22Rv1 (cell line): ENCODE data around the gene B4GALT6.

Source experiments
- H3K27ac ChIP-seq: fragments of 450-650 bp; 2 replicates; pipeline ENCODE4 v1.5.1; 2017
- ZFX ChIP-seq: fragments of 450-650 bp; IDR thresholded peaks from 2 replicates; pipeline ENCODE4 v1.6.1; 2017; ENCODE audit warnings: antibody characterized with exemption, borderline replicate concordance
- TF ChIP-seq, protein P1 (sequence below): fragments of 450-650 bp; IDR thresholded peaks from 2 replicates; pipeline ENCODE4 v1.5.1; 2017; ENCODE audit warnings: mild to moderate bottlenecking

Gene B4GALT6

DNA sequence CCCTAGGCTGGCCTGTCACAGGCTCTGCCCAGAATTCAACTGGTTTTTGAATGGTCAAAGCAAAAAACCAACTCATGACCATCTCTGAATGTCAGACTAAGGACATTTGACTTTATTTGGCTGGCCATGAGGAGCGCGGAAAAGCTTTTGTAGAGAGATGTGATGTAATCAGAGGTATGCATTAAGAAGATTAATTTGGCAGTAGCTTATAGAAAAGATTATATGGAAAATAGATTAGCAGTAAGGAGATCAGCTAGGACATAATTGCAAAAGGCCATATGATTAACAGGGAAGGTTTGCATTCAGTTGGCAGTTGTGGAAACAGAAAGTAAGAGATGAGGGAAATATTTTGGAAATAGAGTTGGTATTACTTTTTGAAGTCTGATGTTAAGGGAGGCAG lies 105.0 kb downstream of the B4GALT6 start:
- TF ChIP-seq ZFX: no peak
- TF ChIP-seq, protein P1, sequence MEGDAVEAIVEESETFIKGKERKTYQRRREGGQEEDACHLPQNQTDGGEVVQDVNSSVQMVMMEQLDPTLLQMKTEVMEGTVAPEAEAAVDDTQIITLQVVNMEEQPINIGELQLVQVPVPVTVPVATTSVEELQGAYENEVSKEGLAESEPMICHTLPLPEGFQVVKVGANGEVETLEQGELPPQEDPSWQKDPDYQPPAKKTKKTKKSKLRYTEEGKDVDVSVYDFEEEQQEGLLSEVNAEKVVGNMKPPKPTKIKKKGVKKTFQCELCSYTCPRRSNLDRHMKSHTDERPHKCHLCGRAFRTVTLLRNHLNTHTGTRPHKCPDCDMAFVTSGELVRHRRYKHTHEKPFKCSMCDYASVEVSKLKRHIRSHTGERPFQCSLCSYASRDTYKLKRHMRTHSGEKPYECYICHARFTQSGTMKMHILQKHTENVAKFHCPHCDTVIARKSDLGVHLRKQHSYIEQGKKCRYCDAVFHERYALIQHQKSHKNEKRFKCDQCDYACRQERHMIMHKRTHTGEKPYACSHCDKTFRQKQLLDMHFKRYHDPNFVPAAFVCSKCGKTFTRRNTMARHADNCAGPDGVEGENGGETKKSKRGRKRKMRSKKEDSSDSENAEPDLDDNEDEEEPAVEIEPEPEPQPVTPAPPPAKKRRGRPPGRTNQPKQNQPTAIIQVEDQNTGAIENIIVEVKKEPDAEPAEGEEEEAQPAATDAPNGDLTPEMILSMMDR: no peak

DNA sequence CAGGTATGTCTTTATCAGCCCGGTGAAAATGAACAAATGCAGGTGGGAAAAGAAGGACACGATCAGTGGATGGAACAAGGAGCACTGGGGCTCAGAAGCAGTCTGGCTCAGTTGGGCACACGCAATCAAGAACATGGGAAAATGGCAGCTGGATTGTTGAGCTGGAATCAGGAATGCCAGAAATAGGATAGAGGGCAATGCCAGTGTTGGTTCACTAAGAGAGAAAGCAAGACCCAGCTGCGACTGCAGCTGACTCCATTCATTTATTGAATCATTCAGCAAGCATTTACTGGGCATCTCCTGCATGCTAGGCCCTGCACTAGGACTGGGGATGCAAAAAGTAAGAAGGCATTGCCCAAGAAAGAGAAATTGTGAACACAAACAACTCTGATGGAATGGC lies 106.3 kb downstream of the B4GALT6 start:
- TF ChIP-seq, protein P1: no peak
- TF ChIP-seq ZFX: no peak

More for the DNA sequence above, 105.0 kb downstream of the B4GALT6 start:
- H3K27ac ChIP-seq: no peak overlapping the region

DNA sequence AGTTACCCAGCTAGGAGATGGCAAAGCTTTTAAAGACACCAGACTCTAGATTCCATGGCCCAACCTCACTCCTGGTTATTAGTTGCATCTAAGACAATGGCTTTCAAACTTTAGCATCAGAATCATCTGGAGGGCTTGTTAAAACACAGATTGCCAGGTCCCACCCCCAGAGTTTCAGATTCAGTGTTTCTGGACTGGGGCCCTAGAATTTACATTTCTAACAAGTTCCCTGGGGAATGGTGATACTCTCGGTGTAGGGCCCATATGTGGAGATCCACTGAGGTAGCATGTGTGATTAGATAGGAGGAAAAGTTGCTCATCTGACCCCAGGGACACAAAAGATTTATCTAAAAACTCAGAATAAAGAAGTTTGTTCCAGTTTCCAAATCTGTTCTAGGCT lies 107.2 kb downstream of the B4GALT6 start:
- no peak for TF ChIP-seq ZFX
- TF ChIP-seq, protein P1: no peak
- no peak overlapping the region for H3K27ac ChIP-seq

More for the DNA sequence above, 106.3 kb downstream of the B4GALT6 start:
- H3K27ac ChIP-seq: no peak overlapping the region

DNA sequence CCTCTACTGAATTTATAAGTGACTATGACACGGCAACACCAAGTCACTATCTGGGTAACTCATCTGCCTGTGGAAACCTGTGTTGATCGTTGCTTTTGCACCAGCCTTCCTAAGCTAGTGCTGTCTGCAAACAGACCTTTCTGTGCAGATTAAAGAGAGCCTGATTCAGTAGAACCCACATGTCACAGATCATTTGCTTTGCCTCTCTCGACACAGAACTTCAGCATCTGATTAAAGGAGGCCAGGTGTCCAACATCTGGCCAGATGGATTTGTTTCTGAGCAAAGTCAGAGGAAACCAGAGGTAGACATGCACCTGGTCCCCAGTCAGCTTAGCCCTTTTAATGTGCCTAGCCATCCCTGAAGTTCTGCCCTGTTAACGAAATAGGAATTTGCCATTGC lies 107.7 kb downstream of the B4GALT6 start:
- H3K27ac ChIP-seq: no peak overlapping the region
- TF ChIP-seq ZFX: no peak
- TF ChIP-seq, protein P1: no peak

DNA sequence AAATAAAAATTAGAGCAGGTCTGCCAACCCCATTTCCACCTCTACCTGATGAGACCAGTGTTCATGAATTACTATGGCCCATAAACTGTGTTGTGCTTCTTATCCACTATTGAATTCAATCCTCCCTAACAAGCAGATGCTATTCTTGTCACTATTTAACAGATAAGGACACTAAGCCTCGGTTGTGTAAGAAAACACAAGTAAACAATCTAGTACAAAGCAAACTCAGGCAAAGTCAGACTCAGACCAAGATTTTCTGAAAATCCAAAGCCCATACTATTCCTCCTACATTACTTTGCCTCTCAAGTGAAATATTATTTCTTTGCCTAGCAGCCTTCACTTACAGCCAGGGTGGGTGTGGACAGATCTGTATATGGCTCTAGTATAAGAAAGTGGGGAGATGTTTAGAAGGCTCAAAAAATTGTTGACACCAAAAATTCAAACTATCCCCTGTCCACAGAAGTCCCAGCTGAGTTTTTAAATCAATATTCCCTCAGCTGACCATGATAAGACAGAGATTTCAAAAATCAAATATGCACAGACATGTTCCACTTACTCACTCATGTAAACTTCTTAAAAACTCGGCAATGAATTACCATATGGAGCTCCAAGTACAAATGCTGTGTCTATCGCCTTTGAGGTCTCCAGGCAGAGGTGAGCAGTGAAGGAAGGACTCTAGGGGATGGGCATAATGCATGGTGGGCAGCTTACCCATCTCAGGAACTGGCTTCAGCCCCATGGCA lies 108.7 kb downstream of the B4GALT6 start:
- TF ChIP-seq ZFX: no peak
- TF ChIP-seq, protein P1: no peak
- H3K27ac ChIP-seq: no peak overlapping the region

DNA sequence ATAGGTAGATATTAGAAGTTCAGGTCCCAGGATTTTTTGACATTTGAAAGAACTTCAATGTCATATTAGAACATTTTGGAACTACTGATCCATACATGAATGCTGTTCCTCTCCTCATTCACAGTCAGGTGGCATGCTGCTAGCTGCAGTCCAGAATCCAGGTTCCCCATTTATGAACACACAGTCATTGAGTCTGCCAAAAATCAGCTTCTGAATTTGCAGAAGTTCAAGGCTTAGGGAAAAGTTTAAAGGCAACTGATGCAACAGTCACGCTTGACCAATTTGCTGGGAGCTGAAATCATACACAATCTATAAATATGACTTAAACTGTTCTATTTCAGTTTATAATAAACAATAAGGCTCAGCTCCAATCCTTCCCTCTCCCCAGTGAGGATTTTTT lies 110.0 kb downstream of the B4GALT6 start:
- TF ChIP-seq, protein P1: no peak
- no peak for TF ChIP-seq ZFX
- no peak overlapping the region for H3K27ac ChIP-seq
